PC-3 (cell line): ENCODE measurements around the gene GRK6. TPM values are rescaled to one million over a fixed set of nuclear protein-coding genes. Genes with fewer than 3 reads are reported as not detected.

Experiments
- ATAC-seq: fragments of 200-7000 bp; cut with Tn5 transposase; 2 replicates; pipeline ENCODE4 v1.9.1; 2020; ENCODE audit warnings: mild to moderate bottlenecking, moderate library complexity
- BruUV-seq: library from RNA; stranded (reverse); fragments of 400-500 nt; replicated peaks from 2 replicates; lab custom pipeline; 2021; lab: Mats Ljungman, UMichigan
- CTCF ChIA-PET: fragments of 300-600 bp; sonication (Branson Sonifier 250); formaldehyde crosslinking; loops from one replicate; lab custom pipeline; 2022; ENCODE audit warnings: antibody characterized with exemption; lab: Charles Lee
- POLR2A ChIA-PET: fragments of 300-600 bp; sonication (Branson Sonifier 250); formaldehyde crosslinking; loops from one replicate; lab custom pipeline; 2022; ENCODE audit warnings: antibody characterized with exemption; ENCODE audit not compliant: unreplicated experiment; lab: Charles Lee
- DNase-seq: peaks from one replicate; pipeline ENCODE4 v3.0.0-alpha.2; 2015
- H2AFZ ChIP-seq: fragments of 300-600 bp; sonication (generic); 2 replicates; pipeline ENCODE4 v1.6.0; 2016; ENCODE audit warnings: antibody characterized with exemption, low read length
- H3F3A ChIP-seq: fragments of 300-600 bp; sonication (generic); one replicate; pipeline ENCODE4 v1.6.0; 2017; ENCODE audit warnings: antibody characterized with exemption, low read length, control low read depth, mild to moderate bottlenecking; ENCODE audit not compliant: unreplicated experiment
- H3K27ac ChIP-seq: fragments of 300-600 bp; sonication (generic); 2 replicates; pipeline ENCODE4 v1.5.1; 2016; ENCODE audit warnings: mild to moderate bottlenecking, low read length
- H3K27me3 ChIP-seq: fragments of 300-600 bp; sonication (generic); 2 replicates; pipeline ENCODE4 v1.6.1; 2016; ENCODE audit warnings: low read length, mixed read lengths
- H3K36me3 ChIP-seq: fragments of 300-600 bp; sonication (generic); 2 replicates; pipeline ENCODE4 v1.6.1; 2016; ENCODE audit warnings: low read depth, mixed run types, low read length, mixed read lengths
- H3K4me1 ChIP-seq: fragments of 300-600 bp; sonication (generic); 2 replicates; pipeline ENCODE4 v1.5.1; 2016; ENCODE audit warnings: low read length; ENCODE audit not compliant: insufficient read depth
- H3K4me2 ChIP-seq: fragments of 300-600 bp; sonication (generic); 2 replicates; pipeline ENCODE4 v1.6.0; 2016; ENCODE audit warnings: low read length
- H3K4me3 ChIP-seq: fragments of 300-600 bp; sonication (generic); 2 replicates; pipeline ENCODE4 v1.5.1; 2016; ENCODE audit warnings: mild to moderate bottlenecking, low read length, mixed read lengths
- H3K79me2 ChIP-seq: fragments of 300-600 bp; sonication (generic); 2 replicates; pipeline ENCODE4 v1.6.1; 2017; ENCODE audit warnings: low read length, mixed read lengths
- H3K9ac ChIP-seq: fragments of 300-600 bp; sonication (generic); 2 replicates; pipeline ENCODE4 v1.6.0; 2016; ENCODE audit warnings: mild to moderate bottlenecking, low read length
- H3K9me2 ChIP-seq: fragments of 300-600 bp; sonication (generic); replicated peaks from 2 replicates; pipeline ENCODE4 v1.6.1; 2016; ENCODE audit warnings: mixed run types, low read length, mixed read lengths
- H3K9me3 ChIP-seq: fragments of 300-600 bp; sonication (generic); 2 replicates; pipeline ENCODE4 v1.6.1; 2016; ENCODE audit warnings: low read length, mixed read lengths
- H4K20me1 ChIP-seq: fragments of 300-600 bp; sonication (generic); 2 replicates; pipeline ENCODE4 v1.6.1; 2016; ENCODE audit warnings: low read length, mixed read lengths
- EZH2 ChIP-seq: fragments of 300-600 bp; sonication (generic); IDR thresholded peaks from one replicate; pipeline ENCODE4 v1.6.1; 2017; ENCODE audit warnings: antibody characterized with exemption, mild to moderate bottlenecking, low read length; ENCODE audit not compliant: unreplicated experiment
- EZH2phosphoT487 ChIP-seq: fragments of 300-600 bp; sonication (generic); IDR thresholded peaks from 2 replicates; pipeline ENCODE4 v1.6.1; 2018; ENCODE audit warnings: mild to moderate bottlenecking, antibody characterized with exemption, low read length, borderline replicate concordance
- intact Hi-C: fragments of 100-400 bp; cut with micrococcal nuclease; formaldehyde crosslinking; loops from 2 replicates; pipeline ENCODE4 v1.9.0; 2023
- total RNA-seq: library from RNA; depleted of rRNA; stranded (reverse); fragments of >200 nt; gene quantifications from 2 replicates; pipeline ENCODE4 v1.2.3, GENCODE V29; 2014
- TF ChIP-seq, protein P1 (sequence below): fragments of 300-600 bp; sonication (generic); conservative IDR thresholded peaks from 2 replicates; pipeline ENCODE4 v1.5.1; 2017; ENCODE audit warnings: antibody characterized with exemption, low read depth, mild to moderate bottlenecking, low read length

The GRK6 gene
- total RNA-seq, 1 experiment from 2014 or later = 69.9 TPM

DNA sequence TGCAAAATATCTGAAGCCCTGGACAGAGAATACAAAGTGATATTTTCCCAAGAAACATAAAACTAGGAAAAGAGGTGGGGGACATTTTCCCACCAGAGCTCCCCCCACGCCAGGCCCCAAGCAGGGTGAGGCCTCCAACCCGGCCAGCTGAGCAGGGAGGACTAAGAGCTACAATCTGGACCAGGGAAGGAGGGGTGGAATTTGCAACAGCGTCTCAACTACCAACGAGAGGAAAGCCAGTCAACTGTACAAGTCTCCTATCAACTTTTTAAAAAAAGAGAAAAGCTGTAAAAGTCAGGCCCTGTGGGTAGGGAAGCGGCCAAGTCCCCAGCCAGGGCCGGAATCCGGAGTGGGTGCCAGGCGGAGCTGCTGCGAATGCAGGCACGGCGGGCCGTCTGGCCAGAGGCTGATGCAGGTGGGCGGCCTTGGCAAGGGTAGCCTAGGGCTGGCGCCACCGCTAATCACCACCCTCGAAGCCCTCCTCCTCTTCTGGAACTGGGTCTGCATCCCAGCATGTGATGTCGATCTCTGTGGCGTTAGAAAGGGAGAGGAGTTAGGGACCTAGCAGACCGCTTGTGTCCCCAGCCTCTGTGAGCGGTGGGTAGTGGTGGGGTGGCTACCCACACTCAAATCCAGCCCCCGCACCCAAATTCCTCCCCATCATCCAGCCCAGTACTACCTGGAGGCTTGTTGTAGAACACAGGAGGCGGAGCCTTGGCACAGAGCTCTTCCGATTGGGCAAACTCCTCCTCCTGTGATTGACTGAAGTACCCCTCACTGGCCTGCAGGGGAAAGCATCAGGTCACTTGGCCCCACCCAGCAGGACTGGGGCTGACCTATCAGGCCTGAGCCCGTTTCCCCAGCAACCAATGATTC is 30.7 kb downstream of the GRK6 start:
- DNase-seq = peak; percentile 94

DNA sequence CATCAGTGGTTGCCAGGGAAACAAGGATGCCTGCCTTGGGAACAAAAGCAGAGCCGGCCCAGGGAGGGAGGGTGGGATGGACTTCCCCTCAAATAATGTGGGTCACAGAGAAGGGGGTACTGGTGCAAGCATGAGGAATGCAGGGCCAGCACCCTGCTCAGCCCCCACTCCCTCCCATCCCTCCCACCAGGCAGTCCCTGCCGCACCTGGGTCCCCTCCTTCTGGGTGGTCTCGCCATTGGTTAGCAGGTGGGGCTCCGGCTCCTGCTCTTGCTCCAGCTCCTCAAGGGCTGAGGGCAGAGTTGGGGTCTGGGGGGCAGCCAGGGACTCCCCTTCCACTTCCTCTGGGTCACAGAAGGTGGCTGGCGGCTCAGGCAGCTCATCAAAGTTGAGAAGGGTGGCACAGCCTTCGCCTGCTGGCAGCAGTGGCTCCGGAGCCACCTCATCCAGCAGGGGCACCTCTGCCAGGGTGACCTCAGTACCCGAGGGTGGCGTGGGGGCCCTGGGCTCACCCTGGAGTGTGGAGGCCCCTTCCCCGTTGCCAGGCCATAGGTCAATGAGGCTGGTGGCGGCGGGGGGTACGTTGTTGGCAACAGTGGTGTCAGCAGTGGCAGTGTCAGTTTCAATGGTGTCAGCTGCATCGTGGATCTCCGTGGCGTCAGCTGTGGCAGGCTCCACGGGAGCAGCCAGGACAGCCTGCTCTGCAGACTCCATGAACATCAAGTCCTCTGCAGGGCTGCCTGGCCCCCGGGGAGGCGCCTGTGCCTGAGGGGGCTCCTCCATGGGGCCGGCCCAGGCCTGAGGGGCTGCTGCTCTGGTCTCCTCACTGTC is 31.6 kb downstream of the GRK6 start:
- no peaks in the 10 kb centered on the region for H3K9me2 ChIP-seq
- peaks cover 5% of the 10 kb centered on the region for H3K36me3 ChIP-seq
- no peak overlapping the region for H3K4me2 ChIP-seq
- no TSS peak for BruUV-seq
- ChIA-PET POLR2A (interaction anchor here (0.6 to 1.0 kb wide), 2 partner anchors 39 to 55 kb away, joined by 3 to 4 read pairs; partner anchors contain the start of gene PDLIM7), CTCF (interaction anchor here (0.7 to 1.1 kb wide), 8 partner anchors 10 to 87 kb away, joined by 3 to 14 read pairs (median 5); partner anchors contain the start of genes GRK6 and PDLIM7)
- peaks cover 8% of the 10 kb centered on the region for H3F3A ChIP-seq
- no peaks in the 10 kb centered on the region for H3K79me2 ChIP-seq
- no peaks in the 10 kb centered on the region for H3K27me3 ChIP-seq
- H3K4me1 ChIP-seq = peaks cover 16% of the 10 kb centered on the region; the same call in 1 of the 2 replicates
- H3K9me3 ChIP-seq = no peaks in the 10 kb centered on the region
- ATAC-seq = no peak
- no peak overlapping the region for H2AFZ ChIP-seq
- no peak for TF ChIP-seq EZH2phosphoT487
- no peak for TF ChIP-seq EZH2
- TF ChIP-seq, protein P1, sequence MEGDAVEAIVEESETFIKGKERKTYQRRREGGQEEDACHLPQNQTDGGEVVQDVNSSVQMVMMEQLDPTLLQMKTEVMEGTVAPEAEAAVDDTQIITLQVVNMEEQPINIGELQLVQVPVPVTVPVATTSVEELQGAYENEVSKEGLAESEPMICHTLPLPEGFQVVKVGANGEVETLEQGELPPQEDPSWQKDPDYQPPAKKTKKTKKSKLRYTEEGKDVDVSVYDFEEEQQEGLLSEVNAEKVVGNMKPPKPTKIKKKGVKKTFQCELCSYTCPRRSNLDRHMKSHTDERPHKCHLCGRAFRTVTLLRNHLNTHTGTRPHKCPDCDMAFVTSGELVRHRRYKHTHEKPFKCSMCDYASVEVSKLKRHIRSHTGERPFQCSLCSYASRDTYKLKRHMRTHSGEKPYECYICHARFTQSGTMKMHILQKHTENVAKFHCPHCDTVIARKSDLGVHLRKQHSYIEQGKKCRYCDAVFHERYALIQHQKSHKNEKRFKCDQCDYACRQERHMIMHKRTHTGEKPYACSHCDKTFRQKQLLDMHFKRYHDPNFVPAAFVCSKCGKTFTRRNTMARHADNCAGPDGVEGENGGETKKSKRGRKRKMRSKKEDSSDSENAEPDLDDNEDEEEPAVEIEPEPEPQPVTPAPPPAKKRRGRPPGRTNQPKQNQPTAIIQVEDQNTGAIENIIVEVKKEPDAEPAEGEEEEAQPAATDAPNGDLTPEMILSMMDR = no peak
- H3K4me3 ChIP-seq = no peak overlapping the region
- H3K27ac ChIP-seq = no peak overlapping the region
- intact Hi-C loops = loop anchor here (2.0 kb wide), 1 partner anchor 15 kb away; the partner anchor contains the start of gene DBN1
- peaks cover 14% of the 10 kb centered on the region; the same call in 1 of the 2 replicates for H4K20me1 ChIP-seq
- no peak overlapping the region for H3K9ac ChIP-seq
- no peak for DNase-seq

More for the DNA sequence above, 30.7 kb downstream of the GRK6 start:
- Histone ChIP-seq H3K4me2 (no peak overlapping the region), H3K4me1 (peaks cover 16% of the 10 kb centered on the region; the same call in 1 of the 2 replicates), H3K27ac (no peak overlapping the region), H4K20me1 (peaks cover 14% of the 10 kb centered on the region; the same call in 1 of the 2 replicates), H3K4me3 (no peak overlapping the region), H2AFZ (no peak overlapping the region), H3K36me3 (peaks cover 5% of the 10 kb centered on the region), H3K79me2 (no peaks in the 10 kb centered on the region), H3K27me3 (no peaks in the 10 kb centered on the region), H3K9me2 (no peaks in the 10 kb centered on the region), H3K9me3 (no peaks in the 10 kb centered on the region), H3K9ac (no peak overlapping the region), H3F3A (peaks cover 8% of the 10 kb centered on the region)
- POLR2A ChIA-PET = interaction anchor here (0.6 to 1.0 kb wide), 2 partner anchors 40 to 54 kb away, joined by 3 to 4 read pairs; partner anchors contain the start of gene PDLIM7
- CTCF ChIA-PET = interaction anchor here (0.5 to 1.1 kb wide), 9 partner anchors 9 to 108 kb away, joined by 3 to 14 read pairs (median 5); partner anchors contain the start of genes GRK6 and PDLIM7
- BruUV-seq = TSS peak; percentile 44
- TF ChIP-seq, protein P1 = peak; percentile 29; the same call in 1 of the 2 replicates
- no peak for TF ChIP-seq EZH2phosphoT487
- peak; percentile 37 for ATAC-seq
- intact Hi-C loops = loop anchor here (1.0 to 2.0 kb wide), 2 partner anchors 16 to 40 kb away; partner anchors contain the start of genes DBN1 and PDLIM7
